DND-41 (cell line): ENCODE measurements around the gene PARP1.

Source experiments
- CTCF ChIP-seq: IDR thresholded peaks from 2 replicates; pipeline ENCODE4 v1.5.1; 2012; ENCODE audit warnings: borderline replicate concordance, low read length, moderate library complexity, mild to moderate bottlenecking; ENCODE audit not compliant: poor library complexity, severe bottlenecking; ENCODE audit errors: extremely low read depth
- EZH2 ChIP-seq: IDR thresholded peaks from 3 replicates; pipeline ENCODE4 v1.6.1; 2012; ENCODE audit warnings: borderline replicate concordance, low read depth, mild to moderate bottlenecking, moderate library complexity, low read length, inconsistent platforms; ENCODE audit not compliant: severe bottlenecking

- TF ChIP-seq CTCF (no peak), EZH2 (no peak)
These were observed 41.6 kb downstream of the PARP1 start for GRCh38 chr1:226366290-226366689.
